ENCODE results near the gene PTPN18.

Gene PTPN18

DNA sequence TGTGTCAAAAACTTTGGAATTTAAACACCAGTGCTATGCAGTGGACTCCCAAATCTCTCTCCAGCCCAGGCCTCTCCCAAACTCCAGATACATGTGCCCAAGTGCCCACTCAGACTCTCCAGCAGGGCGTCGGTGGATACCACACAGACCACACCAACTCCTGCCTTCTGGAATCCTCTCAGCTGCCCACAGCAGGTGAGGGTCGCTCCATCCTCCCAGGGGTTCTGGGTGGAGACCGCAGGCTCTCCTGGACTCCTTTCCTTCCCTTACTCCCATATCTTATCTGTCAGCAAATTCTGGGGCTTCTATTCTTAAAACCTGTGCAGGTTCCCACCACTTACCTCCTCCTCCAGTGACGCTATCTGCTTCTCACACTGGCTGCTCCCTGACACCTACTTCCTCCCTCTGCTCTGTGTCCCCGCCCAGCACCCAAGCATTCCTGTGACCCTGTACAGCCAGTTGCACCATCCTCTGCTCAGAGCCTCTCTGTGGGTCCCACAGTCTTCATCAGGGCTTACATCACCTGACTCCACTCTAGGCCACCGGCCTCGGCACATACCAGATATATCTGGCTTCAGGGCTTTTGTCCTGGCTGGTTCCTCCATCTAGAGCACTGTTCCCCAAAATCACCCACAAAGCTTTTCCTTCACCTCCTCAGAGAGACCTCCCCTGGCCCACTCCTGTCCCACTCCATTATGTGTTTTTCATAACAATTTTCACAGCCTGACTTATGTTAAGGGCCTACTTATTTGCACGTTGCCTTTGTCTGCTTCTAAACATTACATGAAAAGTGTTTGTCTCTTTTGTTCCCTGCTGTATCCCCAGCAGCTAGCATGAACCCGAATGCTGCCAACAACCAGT, 15.7 kb upstream of the PTPN18 start:
- no peak for DNase-seq

DNA sequence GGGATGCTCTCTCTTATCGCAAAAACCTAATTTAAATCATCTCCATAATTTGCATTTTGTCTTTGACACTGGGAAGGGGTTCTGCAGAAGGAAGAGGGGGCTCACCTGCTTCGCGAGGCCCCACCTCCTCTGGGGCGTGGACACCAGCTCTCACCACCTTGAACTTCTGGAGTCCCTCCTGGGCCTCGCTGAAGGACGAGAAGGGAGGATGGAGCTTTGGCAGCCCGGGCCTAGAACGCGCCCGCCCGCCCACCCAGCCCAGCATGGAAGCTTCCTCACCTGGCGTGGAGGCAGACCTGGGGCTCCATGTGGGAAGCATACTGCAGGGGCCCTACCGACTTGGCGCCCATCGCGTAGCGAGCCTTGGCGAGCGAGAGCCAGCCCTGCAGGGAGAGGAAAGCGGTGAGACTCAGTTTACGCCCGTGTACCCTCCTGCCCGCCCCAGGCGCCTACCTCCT, 14.3 kb upstream of the PTPN18 start:
- peak; percentile 32 for DNase-seq

DNA sequence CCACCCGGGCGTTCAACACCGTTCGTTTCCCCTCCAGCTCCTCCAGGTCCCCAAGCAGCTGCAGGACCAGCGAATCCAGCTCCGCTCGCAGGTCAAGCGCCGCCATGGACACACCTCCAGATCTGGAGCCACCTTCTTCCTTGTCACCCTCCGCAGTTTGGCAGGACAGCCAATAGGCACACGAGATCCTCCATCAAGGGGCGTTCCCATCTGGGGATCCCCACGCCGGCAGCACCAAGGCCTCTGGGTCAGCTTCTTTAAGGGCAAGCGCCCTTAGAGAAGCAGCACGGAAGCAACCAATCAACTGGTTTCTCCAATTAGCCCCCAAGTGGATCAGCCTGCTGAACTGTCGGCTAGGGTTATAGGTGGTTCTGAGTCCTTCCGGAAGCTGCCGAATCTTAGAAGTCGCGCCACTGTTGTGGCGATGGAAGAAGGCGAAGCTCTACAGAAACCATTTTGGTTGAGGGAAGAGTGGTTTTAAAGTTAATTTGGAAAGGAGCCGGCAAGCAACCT, 13.8 kb upstream of the PTPN18 start:
- peak; percentile 91 for DNase-seq

DNA sequence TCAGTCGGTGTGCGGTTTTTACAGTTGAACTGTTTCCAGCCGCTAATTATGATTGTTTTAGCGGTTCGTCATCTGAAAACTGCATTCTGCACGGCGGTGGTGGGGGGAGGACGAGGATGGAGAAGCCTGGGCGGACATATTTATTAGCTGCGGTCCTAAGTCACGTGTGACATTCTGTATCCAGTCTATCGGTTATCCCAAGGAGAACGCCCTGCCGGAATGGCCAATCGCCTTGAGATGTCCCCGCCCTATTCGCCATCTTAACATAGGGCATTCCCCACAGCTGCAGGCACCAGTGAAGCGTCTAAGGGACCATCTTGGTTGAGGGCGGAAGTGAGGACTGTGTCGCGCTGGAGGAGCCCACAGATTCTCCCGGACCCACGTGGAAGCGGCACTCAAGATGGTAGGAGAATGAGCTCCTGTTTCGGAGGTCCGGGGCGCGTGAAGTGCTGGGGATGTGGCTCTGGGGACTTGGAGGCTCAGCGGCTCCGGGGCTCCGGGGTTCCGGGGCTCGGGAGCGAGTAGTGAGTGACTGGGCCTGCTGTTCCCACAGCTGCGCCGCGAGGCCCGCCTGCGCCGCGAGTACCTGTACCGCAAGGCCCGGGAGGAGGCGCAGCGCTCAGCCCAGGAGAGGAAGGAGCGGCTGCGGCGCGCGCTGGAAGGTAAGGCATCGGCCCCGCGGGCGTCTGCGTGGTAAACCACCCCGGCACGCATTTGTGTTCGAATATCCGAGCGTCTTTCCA, 13.2 kb upstream of the PTPN18 start, which contains the start of gene IMP4:
TSS of gene IMP4 (plus strand) at position 365 of the 743 bp plus-strand sequence. CDS start at position 401, 36 bp downstream.
- peak; percentile 98 for DNase-seq

DNA sequence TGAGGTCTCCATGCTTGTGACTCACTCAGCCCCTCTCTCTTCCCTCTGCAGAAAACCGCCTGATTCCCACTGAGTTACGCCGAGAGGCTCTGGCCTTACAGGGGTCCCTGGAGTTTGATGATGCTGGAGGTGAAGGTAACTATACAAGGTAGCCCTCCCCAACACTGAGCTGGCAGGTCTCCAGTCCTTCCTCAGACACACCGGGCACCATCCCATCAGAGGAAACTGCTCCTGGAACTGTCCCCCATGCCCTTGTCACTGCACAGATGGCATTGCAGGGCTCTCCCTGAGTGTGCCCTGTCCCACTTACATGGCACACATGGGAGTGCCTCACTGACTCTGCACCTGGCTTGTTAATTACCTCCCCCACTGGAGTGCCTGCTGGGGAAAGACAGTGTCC, 11.3 kb upstream of the PTPN18 start:
- no peak for DNase-seq

DNA sequence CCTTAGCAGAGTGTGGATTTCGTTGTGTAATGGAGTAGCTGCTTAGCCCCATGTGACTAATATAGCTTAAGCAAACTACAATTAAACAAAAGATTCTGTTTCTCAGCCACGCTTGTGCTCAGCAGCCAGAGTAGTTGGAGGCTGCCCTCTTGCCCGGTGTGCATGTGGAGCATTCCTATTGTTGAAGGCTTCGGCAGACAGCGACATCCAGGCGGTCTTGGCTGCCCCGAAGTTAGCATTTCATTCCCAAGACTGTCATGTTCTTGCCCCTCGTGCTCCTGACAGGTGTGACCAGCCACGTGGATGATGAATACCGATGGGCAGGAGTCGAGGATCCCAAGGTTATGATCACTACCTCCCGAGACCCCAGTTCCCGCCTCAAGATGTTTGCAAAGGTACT, 10.8 kb upstream of the PTPN18 start:
- no peak for DNase-seq

DNA sequence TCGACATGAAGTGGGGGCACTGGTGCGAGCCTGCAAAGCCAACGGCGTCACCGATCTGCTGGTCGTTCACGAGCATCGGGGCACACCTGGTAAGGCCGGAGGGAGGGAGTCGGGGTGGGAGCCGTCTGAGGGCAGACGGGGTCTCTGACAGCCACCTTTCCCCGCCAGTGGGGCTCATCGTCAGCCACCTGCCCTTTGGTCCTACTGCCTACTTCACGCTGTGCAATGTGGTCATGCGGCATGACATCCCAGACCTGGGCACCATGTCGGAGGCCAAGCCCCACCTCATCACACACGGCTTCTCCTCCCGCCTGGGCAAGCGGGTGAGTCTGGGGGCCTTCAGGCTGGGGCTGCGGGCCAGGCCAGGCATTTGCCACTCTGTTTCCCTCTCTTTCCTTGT, 10.2 kb upstream of the PTPN18 start:
- no peak for DNase-seq

DNA sequence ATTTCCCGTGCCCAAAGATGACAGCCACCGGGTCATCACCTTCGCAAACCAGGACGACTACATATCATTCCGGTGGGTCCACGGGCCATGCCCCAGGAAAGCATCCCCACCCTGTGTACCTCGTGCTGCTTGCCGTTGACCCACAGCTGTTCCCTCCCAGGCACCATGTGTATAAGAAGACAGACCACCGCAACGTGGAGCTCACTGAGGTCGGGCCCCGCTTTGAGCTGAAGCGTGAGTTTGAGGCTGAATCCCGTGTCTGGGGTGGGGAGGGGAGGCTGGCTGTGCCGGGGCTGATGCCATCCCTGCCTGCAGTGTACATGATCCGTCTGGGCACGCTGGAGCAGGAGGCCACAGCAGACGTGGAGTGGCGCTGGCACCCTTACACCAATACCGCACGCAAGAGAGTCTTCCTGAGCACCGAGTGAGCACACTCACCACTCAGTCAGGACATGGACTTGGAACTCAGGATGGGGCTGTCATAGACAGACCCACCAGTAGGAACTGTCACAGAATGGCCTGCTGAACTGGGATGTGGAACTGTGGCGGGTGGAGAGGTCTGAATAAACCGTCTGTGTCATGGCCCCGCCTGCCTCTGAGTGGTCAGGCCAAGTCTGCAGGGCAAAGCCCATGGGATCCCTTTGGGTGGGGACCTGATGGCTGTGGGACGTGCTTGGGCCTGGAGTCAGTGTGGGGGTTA, 9.7 kb upstream of the PTPN18 start:
- DNase-seq = no peak

DNA sequence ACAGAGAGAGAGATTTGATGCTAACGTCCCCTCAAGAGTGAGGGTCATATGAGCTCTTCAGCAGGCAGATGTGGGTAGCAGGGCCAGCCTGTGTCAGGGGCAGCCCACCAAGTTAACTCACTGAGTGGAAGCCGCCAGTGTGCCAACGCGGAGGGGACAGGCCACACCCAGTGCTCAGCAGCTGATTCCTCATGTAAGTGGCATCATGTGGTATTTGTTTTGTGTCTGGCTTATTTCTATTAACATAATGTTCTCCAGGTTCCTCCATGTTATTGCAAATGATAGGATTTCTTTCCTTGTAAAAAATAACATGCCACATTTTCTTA, 9.2 kb upstream of the PTPN18 start:
- DNase-seq = no peak

DNA sequence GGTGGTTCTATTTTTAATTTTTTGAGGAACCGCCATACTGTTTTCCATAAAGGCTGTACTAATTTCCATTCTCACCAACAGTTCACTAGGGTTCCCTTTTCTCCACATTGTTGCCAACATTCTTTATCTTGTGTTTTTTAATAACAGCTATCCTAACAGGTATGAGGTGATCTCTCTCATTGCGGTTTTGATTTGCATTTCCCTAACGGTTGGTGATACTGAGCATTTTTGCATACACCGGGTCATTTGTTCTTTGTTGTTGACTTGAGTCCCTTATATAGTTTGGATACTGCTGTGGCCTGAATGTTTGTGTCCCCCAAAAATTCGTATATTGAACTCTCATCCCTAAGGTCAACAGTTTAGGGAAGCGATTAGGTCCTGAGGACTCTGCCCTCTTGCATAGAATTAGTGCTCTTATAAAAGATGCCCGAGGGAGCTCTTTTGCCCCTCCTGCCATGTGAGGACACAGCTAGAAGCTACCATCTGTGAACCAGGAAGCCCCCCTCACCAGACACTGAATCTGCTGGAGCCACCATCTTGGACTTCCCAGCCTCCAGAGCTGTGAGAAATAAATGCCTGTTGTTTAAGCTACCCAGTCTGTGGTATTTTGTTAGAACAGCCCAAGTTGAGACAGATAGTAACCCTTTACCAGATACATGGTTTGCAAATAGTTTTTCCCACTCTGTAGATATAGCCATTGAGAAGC, 8.5 kb upstream of the PTPN18 start:
- no peak for DNase-seq

DNA sequence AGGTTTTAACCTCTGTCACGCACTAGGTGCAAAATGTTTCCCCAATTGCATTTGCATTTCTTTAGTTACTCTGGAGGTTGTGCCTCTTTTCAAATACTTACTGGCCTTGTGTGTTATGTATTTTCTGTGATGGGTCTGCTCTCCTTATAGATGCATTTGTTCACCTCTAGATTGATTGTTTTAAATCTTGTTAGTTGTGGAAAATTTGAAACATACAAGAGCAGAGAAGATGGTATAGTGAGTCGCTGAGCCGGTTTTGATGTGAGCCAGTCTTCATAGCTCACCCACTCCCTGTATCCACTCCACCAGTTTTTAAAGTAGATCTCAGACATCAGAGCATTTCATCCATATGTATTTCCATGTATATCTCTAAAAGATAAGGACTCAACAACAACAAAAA, 6.7 kb upstream of the PTPN18 start:
- no peak for DNase-seq

DNA sequence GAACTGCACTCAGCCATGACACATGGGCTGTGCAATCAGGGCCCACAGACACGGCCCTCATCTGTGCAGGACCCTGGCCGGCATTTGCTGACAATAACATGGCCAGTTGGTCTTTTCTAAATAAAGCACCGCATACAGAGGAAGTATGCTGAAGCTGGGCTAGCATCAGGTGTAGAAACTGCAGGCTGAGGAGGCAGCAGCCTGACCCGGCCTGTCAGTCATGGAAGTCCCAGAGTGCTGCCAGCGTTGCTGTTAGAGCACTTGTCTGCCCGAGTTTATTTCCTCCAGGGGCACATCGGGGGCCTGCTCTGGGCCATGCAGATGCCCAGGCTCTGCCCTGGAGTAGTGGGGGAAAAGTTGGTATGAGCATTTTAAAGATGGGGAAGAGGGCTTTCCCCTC, 4.1 kb upstream of the PTPN18 start:
- no peak for DNase-seq

DNA sequence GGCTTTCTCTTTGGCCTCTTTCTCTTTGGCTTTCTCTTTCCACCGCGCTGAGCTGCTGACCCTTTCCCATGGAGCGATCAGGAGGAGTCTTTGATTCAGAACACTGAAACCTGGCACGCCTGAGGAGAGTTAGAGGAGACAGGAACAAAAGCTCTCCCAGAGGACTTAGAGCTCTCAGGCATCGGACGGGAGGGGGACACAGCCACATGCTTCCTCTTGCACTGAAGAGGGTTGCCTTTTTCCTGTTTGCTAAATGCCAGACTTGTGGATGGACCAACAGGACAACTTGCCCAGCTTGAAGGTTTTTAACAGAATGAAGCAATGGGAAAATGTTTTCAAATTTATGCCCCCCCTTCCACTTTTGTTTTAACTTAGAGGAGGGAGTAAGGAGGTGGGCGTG, 3.6 kb upstream of the PTPN18 start:
- DNase-seq = no peak

DNA sequence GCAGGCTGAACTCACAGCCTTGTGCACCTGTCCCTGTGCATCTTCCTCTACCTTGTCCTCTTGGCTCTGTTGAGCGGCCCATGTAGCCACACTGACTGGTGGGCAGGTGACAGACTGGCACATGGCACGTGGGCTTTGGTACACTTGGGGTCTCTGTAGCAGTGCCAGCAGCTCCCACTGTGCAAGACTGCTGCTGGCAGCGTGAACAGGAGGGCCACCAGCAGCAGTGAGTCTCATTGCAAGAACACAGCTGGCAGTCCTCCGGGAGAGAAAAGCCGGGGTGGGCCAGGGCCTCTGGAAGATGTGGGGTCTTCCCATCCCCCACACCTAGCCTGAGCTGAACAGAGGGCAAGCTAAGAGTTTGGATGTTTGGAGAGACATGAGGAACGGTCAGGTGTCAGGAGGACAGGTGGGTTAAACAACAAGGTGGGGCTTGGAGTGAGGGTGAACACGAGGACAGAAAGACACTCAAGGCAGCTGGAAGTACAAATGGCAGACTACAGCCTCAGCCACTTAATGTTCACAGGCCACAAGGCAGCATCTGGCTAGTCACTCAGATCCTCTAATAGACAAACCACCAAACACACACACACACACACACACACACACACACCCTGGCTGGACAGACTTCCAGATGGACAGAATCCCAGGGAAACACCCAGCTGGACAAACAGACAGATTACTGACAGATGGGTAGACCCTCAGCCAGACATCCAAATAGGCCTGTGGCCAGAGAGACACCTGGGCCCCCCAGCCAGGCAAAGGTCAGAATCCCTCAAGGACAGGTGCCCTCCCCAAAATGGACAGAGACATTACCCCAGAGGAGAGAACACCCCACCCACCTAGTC, 2.3 kb upstream of the PTPN18 start:
- no peak for DNase-seq

DNA sequence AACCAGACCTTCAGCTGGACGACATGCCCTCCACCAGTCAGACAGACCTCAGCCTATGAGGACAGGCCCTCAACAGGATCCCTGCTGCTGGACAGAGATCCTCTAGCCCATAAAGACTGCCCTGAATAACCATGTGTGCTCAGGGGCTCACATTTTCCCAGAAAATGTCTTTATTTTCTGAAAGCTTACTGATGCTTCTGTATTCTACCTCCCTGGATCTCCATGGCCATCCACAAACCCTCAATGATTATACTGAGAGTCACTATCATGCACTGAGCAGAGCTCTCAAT, 1.8 kb upstream of the PTPN18 start:
- DNase-seq = no peak

DNA sequence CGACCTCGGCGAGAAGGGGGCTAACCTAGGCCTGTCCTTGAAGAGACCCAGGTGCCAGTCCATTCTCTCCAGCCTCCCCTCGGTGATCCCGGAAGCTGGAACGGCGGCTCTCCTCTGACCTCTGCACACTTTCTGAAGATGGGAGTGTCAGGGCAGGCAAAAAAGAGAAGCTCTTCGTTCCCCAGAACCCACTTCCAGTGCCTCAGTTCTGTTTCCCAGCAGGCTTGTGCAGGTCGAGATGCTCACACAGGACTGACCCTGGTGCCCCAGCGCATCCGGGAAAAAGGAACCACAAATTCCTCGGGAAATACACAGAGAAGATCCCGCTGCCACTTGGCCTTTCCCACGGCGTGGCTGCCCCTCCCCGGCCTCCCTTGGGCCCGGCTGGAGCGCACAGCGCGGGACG, 681 bp upstream of the PTPN18 start:
- DNase-seq = no peak

DNA sequence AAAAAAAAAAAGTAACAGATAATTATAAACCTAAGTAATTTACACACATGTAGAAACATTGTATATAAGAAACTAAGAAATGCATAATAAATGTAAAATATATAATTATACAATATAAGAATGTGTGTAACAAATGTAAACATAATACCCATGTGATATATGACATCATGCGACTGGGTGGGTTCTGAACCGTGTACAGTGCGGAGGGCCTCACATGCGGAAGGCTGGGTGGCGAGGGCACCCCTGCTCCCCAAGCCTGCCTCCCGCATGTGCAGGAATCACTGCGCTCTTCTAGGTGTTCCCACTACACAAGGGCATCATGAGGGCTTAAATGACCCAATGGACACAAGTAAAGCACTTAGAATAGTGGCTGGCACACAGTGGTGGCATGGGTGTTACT, 2.0 kb downstream of the PTPN18 start:
- no peak for DNase-seq

DNA sequence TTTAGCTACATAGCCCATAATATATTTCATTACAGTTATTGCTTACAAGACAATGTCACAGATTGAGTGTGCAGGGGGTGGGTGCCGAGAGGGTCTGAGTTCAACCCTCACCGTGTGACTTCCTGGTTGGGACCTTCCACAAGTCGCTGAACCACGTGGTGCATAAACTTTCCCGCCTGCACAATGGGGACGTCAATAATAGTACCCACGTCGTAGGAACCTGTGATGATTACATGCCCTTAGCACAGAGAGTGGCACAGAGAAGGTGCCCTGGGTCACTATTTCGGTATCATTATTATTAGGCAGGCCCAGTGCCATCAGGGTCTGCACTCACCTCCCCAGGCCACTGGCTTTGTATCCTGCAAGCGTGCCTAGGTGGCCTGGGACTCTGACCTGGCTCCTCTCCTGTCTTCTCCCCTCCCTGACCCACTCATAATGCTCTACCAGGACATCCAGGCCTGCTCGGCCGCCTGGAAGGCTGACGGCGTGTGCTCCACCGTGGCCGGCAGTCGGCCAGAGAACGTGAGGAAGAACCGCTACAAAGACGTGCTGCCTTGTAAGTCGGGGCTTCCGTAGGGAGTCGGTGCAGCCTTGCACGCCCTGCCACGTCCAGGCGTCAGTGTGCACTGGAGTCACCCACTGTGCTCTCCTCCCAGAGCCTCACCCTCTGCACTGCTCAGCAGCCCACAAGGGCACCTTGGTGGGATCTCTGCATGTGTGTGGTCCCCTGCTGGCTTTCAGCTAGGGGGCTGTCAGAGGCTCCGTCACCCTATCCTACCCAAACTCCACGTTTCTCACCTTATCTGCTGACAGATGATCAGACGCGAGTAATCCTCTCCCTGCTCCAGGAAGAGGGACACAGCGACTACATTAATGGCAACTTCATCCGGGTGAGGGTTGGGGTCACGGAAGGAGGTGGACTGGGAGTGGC, 2.8 kb downstream of the PTPN18 start:
- DNase-seq = no peak

DNA sequence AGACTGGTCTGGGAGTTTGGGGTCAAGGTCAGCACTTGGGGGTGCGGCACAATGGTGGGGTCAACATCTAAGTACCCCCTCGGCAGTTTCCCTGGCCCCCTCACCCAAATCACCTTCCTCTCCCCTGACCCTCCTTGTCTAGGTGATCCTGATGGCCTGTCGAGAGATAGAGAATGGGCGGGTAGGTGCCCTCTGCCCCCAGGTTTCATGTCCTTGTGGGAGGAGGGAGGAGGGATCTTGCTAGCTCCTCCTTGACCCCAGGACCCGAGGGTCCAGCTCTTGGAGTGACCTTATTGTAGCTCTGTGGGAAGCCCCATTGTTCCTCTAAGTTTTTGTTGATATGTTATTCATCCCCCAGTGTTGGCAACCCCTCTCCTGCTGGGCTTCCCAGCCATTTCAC, 3.6 kb downstream of the PTPN18 start:
- no peak for DNase-seq

DNA sequence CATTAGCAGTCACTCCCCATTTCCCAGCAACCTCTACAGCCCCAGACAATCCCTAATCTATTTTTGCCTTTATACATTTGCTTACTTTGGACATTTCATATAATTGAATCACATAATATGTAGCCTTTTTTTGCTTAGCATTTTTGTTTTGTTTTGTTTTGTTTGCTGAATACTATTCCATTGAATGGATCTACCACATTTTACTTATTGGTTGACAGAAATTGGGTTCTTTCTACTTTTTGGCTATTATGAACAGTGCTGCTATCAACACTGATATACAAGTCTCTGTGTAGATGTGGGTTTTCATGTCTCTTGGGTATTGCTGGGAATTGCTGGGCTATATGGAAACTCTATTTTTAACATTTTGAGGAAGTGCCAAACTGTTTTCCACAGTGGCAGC, 7.6 kb downstream of the PTPN18 start:
- no peak for DNase-seq

DNA sequence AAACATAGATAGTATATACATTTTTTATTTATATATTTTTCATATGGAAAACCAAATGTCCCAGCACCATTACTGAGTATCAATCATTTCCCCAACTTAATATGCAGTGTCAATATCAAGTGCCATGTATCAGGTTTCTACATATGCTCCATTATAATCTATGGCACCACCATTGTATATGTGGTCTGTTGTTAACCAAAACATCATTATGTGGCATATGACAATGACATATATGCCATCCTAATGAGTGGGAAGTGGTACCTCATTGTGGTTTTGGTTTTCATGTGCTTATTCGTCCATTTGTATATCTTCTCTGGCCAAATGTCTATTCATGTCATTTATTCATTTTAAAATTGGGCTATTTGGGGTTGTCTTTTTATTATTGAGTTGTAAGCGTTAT, 9.2 kb downstream of the PTPN18 start:
- DNase-seq = no peak
